HG03025 (cell line): Measurements from ENCODE around the gene WDR3.

Experiments used
- ATAC-seq: cut with Tn5 transposase; IDR thresholded peaks from one replicate; pipeline ENCODE4 v1.9.1; 2021; ENCODE audit warnings: mild to moderate bottlenecking, moderate library complexity; ENCODE audit not compliant: unreplicated experiment, low FRiP score

Gene WDR3

DNA sequence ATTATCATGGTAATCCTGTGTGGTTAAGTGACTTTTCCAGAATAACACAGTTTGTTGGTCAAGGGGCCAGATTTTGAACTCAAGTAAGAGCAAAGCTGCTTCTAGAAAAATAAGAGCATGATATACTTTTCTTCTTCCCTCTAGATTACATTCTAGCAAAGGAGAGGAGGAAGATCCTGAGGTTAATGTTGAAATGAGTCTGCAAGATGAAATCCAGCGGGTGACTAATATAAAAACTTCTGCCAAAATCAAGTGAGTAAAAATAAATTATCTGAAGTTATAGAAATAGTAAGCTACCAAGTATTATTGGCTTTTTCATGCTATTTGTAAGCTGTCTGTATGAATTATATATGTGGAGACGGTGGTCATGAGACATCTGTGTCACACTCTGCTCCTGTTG, 12.8 kb downstream of the WDR3 start:
- ATAC-seq = no peak

DNA sequence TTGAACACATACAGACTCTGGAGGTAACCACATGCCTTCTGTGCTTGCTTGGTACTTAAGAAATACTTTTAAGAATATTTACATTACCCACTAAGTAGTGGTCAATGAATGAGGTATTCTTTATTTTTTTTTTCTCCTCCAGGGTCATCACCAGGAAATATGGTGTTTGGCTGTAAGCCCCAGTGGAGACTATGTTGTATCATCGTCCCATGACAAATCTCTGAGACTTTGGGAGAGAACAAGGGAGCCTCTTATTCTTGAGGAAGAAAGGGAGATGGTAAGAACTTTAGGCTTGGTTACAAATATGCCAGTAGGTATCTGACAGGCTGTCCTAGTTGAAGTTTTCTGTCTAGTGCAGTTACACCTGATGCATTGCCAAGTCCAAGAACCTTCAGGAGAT, 22.8 kb downstream of the WDR3 start:
- ATAC-seq = no peak

DNA sequence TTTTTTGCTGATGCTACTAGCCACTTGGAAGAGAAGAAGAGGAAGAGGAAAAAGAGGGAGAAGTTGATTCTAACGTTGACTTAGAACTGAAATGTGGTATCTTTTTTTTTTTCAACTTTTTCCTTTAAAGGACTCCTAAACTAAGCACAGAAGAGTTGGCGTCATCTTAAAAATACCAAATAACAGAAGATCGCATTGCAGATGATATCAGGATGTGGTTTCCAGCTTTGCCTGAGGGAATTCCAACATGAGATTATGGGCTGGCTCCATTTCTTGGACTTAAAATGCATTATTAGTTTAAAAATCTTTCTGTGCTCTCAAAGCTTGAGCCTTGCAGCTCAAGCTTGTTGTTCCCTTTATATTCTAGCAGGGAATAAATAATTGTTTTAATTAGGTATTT, 29.8 kb downstream of the WDR3 start:
- no peak for ATAC-seq

- no peak for ATAC-seq
Measured at GRCh38 chr1:117964290-117965038, 34.9 kb downstream of the WDR3 start.

DNA sequence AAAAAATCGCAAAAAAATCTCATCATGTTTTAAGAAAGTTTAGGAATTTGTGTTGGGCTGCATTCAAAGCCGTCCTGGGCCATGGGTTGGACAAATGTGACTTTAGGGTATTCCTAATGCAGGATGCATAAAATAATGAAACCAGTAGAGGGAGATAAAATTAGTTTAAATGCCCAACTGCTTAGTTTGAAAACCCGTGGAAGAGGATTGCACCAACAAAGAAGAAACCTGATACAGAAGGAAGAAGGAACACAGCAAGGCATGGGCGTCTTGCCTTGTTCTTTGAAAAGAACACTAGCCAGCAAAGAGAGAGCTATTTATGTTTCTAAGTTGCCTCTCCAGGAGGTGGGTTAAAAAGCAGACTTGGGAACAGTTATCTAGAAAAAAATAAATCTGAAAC, 37.9 kb downstream of the WDR3 start:
- no peak for ATAC-seq

DNA sequence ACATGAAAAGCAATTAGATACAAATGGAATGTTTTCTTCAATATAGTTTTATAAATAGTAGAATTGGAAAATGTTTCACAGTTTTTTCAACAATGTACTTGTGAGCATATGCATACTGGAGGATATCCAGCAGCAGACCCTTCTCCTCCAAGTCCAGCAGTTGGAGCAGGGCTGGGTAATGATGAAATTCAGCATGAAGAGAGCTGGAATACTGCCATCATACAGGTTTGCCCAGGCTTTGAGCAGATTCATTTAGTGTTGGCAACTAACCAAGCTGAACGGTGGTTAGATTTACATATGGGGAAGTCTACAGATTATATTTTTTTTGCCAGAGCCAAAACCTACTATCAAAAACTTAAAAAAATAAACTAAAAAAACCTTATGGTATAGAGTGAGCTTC, 38.3 kb downstream of the WDR3 start:
- ATAC-seq = no peak

DNA sequence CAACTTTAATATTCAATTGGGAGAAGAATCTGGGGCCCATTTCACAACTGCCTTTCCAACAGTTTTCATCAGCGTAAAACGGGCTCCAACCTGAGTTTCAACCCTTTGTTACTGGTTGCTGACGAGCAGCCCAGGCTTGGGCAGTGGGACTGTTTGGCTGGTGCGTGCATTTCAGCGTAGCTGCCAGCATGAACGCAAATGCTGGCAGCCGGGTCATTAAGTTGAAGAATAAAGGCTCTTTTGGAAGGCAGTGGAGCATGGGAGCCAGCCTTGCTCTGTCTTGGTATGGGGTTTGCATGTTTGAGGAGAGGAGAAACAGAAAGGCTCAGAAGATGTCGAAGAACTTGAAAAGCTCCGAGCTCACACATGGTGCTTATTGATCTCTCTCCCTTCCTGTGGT, 40.7 kb downstream of the WDR3 start:
- ATAC-seq = no peak

DNA sequence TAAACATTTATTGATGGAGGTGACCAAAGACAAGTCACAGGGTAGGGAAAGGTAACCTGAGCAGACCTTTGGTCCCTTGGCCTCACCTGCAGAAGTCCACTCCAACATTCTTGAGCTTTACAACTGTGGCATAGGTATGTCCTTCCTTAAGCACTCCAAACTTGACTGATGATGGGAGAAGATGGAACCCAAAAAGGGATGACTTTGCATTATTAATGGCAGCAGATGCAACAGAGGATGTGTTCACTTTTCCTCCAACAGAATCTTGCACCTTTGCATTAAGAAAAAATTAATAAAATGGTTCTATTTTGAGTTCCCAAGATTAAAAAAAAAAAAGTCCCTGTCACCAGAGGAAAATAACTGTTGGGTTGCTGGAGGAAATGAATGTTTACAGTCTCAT, 42.2 kb downstream of the WDR3 start:
- ATAC-seq = no peak

DNA sequence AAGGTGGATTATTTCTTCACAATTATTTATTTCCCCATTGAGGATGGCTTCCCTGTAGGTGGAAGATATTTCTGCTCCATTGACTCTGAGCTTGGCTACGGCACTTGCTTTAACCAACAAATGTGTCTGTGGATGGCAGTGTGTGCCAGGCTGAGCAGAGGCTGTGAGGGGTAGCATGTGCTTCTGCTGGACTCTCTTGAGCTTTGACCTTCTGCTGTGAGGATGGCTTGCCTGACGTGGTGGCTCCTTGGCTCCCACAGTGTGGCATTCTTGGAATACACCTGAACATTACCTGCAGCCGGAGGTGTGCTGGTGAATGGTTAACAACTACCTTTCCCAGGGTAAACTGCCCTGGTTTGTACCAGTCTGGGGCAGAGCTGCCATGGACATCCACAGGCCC, 46.8 kb downstream of the WDR3 start:
- ATAC-seq = no peak

DNA sequence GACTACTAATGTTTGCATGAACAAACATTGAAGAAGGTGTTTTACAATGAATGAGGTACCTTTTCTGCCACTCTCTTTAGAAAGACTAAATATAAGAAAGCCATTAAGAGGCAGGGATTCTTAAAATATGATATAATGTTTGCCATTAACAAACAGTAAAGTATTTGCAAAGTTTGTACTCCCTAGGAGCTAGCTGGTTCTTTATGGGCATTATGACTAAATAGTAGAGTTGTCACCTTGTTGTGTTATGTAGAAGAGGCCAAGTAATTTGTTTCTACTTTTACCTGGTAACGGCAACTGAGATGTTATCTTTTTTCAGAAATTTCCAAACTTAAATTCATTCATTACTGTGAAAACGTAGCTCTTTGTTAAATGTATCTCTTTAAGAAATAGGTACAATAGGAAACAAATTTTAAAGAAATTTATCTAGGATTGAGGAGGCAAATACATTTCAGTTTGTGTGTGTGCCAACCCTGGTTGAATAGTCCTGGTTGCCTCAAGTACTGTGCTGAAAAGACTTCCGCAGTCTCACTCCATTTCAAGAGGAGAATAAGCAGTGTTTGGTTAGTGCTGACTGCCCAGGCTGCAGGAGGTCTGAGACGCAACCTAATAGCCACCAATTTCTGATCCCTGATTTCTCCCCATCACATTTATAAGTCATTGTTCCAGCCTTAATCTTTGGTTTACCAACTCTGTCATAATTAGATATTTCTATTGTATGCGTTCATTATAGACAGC, 52.1 kb downstream of the WDR3 start:
- ATAC-seq = no peak

DNA sequence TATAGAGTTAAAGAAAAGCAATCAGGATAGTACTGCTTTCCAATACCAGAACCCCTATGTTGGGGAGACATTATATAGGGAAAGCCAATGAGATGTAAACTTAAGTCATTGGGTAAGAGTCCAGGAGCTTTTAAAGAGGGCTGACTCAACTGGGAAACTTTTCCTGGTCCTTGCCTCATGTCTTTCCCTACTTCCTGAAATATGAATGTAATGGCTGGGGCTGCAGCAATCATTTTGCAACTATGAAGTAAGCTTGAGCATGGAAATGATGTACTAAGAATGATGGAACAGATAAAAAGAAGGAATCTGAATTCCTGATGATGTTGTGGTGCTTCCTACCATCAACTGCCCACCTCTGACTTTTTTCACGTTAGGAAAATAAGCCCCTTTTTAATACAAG, 55.7 kb downstream of the WDR3 start:
- no peak for ATAC-seq

DNA sequence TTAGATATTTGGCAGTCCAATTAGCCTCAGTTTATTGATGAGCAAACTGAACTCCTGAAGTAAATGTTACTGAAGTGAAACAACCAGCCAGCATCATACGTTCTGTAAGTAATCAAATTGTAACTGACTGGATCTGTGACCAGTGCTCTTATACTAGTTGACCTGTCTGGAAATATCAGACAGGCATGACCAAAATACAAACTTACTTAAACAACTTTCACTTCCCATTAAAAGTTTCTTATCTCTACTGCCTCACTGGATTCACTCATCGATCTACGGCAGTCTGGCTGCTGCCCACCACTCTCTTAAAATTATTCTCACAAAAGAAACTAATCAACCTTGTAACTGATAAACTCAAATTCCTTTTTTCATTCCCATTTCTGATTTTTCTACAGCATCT, 56.4 kb downstream of the WDR3 start:
- peak; percentile 55 for ATAC-seq

- ATAC-seq = no peak
Measured at GRCh38 chr1:118004312-118004711, 74.8 kb downstream of the WDR3 start.

GRCh38 chr1:118007391-118007790, 77.9 kb downstream of the WDR3 start:
- ATAC-seq = no peak

DNA sequence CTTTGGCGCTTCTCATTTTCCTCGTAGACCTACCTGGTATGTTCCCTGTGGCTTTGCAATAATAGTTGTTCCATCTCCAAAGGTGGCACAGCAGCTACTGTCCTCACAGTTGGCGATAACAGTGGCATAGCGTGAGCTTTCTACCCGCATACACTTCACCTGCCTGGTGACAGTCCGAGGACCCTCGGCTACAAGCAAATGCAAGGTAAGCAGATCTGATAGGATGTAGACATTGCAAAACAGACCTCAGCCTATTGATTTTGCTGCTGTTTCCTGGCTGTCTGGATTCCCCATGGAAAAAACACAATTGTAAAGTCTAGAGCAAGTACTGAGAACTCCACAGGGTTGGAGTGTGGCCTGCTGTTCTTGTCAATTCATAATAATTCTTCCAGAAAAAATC, 78.5 kb downstream of the WDR3 start:
- ATAC-seq = no peak

GRCh38 chr1:118012515-118013124, 83.1 kb downstream of the WDR3 start:
- ATAC-seq = no peak

GRCh38 chr1:118013336-118013735, 83.8 kb downstream of the WDR3 start:
- ATAC-seq = no peak

- ATAC-seq = no peak
Measured at GRCh38 chr1:118013938-118014337, 84.4 kb downstream of the WDR3 start.
